Measurements from ENCODE around the gene DMBT1. TPM values are rescaled to one million over a fixed set of nuclear protein-coding genes. Genes with fewer than 3 reads are reported as not detected.
"Not testable (repeated sequence)": the region's sequence is repeated elsewhere in the genome, so short reads cannot be mapped to it uniquely, and the experiment has no call there.

Gene DMBT1
- total RNA-seq, 1 donor from 2014 or later: 0.15 TPM

GRCh38 chr10:122576291-122576690 lies 15.7 kb downstream of the DMBT1 start:
- no peak for ATAC-seq
- DNase-seq (ENCODE audit: low spot score): no peak

- no peak for ATAC-seq
These were observed 16.8 kb downstream of the DMBT1 start for GRCh38 chr10:122577311-122577885.

GRCh38 chr10:122586070-122586469 lies 25.5 kb downstream of the DMBT1 start:
- not testable (repeated sequence) for ATAC-seq; DNase-seq (ENCODE audit: low spot score)

More at GRCh38 chr10:122577311-122577885, 16.8 kb downstream of the DMBT1 start:
- no peak for DNase-seq (ENCODE audit: low spot score)

GRCh38 chr10:122587098-122587760 lies 26.7 kb downstream of the DMBT1 start:
- ATAC-seq: no peak

GRCh38 chr10:122588381-122588780 lies 27.8 kb downstream of the DMBT1 start:
- ATAC-seq (no peak), DNase-seq (ENCODE audit: low spot score) (no peak)

More at GRCh38 chr10:122587098-122587760, 26.7 kb downstream of the DMBT1 start:
- no peak for DNase-seq (ENCODE audit: low spot score)

- no peak for DNase-seq (ENCODE audit: low spot score)
These were observed 29.6 kb downstream of the DMBT1 start for GRCh38 chr10:122590153-122590552.

GRCh38 chr10:122591736-122592135 lies 31.2 kb downstream of the DMBT1 start:
- ATAC-seq (no peak), DNase-seq (ENCODE audit: low spot score) (no peak)

More at GRCh38 chr10:122590153-122590552, 29.6 kb downstream of the DMBT1 start:
- no peak for ATAC-seq

- ATAC-seq: no peak
- DNase-seq (ENCODE audit: low spot score): no peak
These were observed 31.6 kb downstream of the DMBT1 start for GRCh38 chr10:122592161-122592560.

GRCh38 chr10:122617476-122618270 lies 57.1 kb downstream of the DMBT1 start:
- ATAC-seq: no peak
- no peak for DNase-seq (ENCODE audit: low spot score)

GRCh38 chr10:122618461-122619165 lies 58.1 kb downstream of the DMBT1 start:
- ATAC-seq: no peak

GRCh38 chr10:122620961-122621360 lies 60.4 kb downstream of the DMBT1 start:
- ATAC-seq; DNase-seq (ENCODE audit: low spot score): not testable (repeated sequence)

More at GRCh38 chr10:122618461-122619165, 58.1 kb downstream of the DMBT1 start:
- DNase-seq (ENCODE audit: low spot score): no peak

GRCh38 chr10:122624546-122624945 lies 64.0 kb downstream of the DMBT1 start:
- DNase-seq (ENCODE audit: low spot score): no peak
- ATAC-seq: no peak

GRCh38 chr10:122630526-122630925 lies 70.0 kb downstream of the DMBT1 start:
- DNase-seq (ENCODE audit: low spot score) (no peak), ATAC-seq (no peak)

GRCh38 chr10:122632031-122632430 lies 71.5 kb downstream of the DMBT1 start:
- no peak for DNase-seq (ENCODE audit: low spot score)
- ATAC-seq: no peak

GRCh38 chr10:122632576-122632975 lies 72.0 kb downstream of the DMBT1 start:
- DNase-seq (ENCODE audit: low spot score) (no peak), ATAC-seq (no peak)

GRCh38 chr10:122636953-122637352 lies 76.4 kb downstream of the DMBT1 start:
- no peak for ATAC-seq
- DNase-seq (ENCODE audit: low spot score): no peak

GRCh38 chr10:122637376-122637775 lies 76.8 kb downstream of the DMBT1 start:
- no peak for ATAC-seq
- DNase-seq (ENCODE audit: low spot score): no peak

- DNase-seq (ENCODE audit: low spot score) (no peak), ATAC-seq (no peak)
These were observed 77.6 kb downstream of the DMBT1 start for GRCh38 chr10:122638106-122638505.

- DNase-seq (ENCODE audit: low spot score): no peak
- ATAC-seq: no peak
These were observed 79.2 kb downstream of the DMBT1 start for GRCh38 chr10:122639801-122640200.

GRCh38 chr10:122640921-122641320 lies 80.4 kb downstream of the DMBT1 start:
- ATAC-seq (no peak), DNase-seq (ENCODE audit: low spot score) (no peak)
